ENCODE results near the gene ECI1. TPM values are rescaled to one million over a fixed set of nuclear protein-coding genes. Genes with fewer than 3 reads are reported as not detected.

ECI1 gene
- total and polyA plus RNA-seq, 2 of the 13 experiments (the other 11 are each of a cell fraction or from before 2014, with no cell fraction given) = 82.0 to 102 TPM

DNA sequence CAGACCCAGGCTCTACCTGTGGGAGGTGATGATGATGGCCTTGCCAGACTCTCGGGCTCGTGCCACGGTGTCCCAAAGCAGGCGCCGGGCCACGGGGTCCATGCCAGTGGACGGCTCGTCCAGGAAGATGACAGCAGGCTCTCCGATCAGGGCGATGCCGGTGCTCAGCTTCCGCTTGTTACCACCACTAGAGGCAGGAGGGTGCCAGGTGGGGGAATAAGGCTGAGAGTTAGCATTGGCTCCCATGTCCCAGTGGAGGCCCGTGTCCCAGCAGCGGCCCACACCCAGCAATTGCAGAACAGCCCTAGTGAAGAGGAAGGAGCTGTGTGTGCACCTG lies 26.9 kb upstream of the ECI1 start:
- CTCF ChIA-PET (ENCODE audit: low intra/inter-chr PET ratio, low total read pairs) = no interaction called here
- ATAC-seq = peak; percentile 80
- FAIRE-seq = no peak
- 5% methylated on average over 4 of the region's 14 CpGs for WGBS (ENCODE audit: low lambda C conversion rate)
- in situ Hi-C loops (cut with HindIII; ENCODE audit: extremely low pct_ligation_motif_present, low pct_unique_long_range_greater_than_20kb) = no loop called here
- Histone ChIP-seq H2AFZ (ENCODE audit: low read length) (no peak overlapping the region), H3K27me3 (ENCODE audit: control insufficient read depth in 1 of 2, insufficient read depth in 2 of 2, low read length in 2 of 2) (peaks cover 24 to 68% of the 10 kb centered on the region in 2 experiments), H3K4me2 (ENCODE audit: low read depth, low read length) (peak overlapping the region; percentile 23; the same call in 1 of the 2 replicates), H3K36me3 (replicated peaks in 1 of 2; ENCODE audit: control insufficient read depth in 1 of 2, insufficient read depth in 2 of 2, low read length in 2 of 2) (no peaks in the 10 kb centered on the region), H4K20me1 (ENCODE audit: insufficient read depth, low read length) (no peaks in the 10 kb centered on the region), H3K4me3 (replicated peaks in 1 of 3; ENCODE audit: insufficient read depth in 1 of 3, low read depth in 2 of 3, low read length in 3 of 3) (no peak overlapping the region), H3K9ac (ENCODE audit: insufficient read depth, low read depth, low read length) (no peak overlapping the region), H3K9me3 (ENCODE audit: low read length) (no peaks in the 10 kb centered on the region), H3K79me2 (ENCODE audit: insufficient read depth, low read length) (no peaks in the 10 kb centered on the region), H3K4me1 (ENCODE audit: insufficient read depth, low read length) (peaks cover 27% of the 10 kb centered on the region; the same call in 1 of the 2 replicates), H3K27ac (ENCODE audit: extremely low read length, insufficient read depth, low read length) (no peak overlapping the region)
- POLR2A ChIA-PET = interaction anchor here (1.5 kb wide), 1 partner anchor 26 kb away, joined by 4 read pairs; the partner anchor contains the start of gene ECI1
- no TSS peak for BruUV-seq (replicated peaks)
- intact Hi-C loops (cut with micrococcal nuclease; ENCODE audit: unreplicated experiment) = no loop called here
- peak; percentile 18 for DNase-seq (ENCODE audit: low spot score)
- TF ChIP-seq KDM5A (IDR thresholded peaks at IDR 0.05; ENCODE audit: borderline replicate concordance, low read length) (no peak), MYNN (CRISPR knock-in tag; IDR thresholded peaks at IDR 0.05; ENCODE audit: low read depth) (no peak), HNRNPLL (IDR thresholded peaks at IDR 0.05; ENCODE audit: low read depth, low read length, poor library complexity, severe bottlenecking) (peak; percentile 20), MIXL1 (CRISPR knock-in tag; IDR thresholded peaks at IDR 0.05) (no peak), RCOR2 (CRISPR knock-in tag; IDR thresholded peaks at IDR 0.05) (no peak), STAG1 (CRISPR knock-in tag; IDR thresholded peaks at IDR 0.05) (peak; percentile 43), PHF21A (CRISPR knock-in tag; IDR thresholded peaks at IDR 0.05) (no peak), ZNF629 (CRISPR knock-in tag; conservative IDR thresholded peaks at IDR 0.05) (no peak), NR2F1 (CRISPR knock-in tag; IDR thresholded peaks at IDR 0.05) (no peak), AHR (CRISPR knock-in tag; IDR thresholded peaks at IDR 0.05) (no peak), SSRP1 (CRISPR knock-in tag; IDR thresholded peaks at IDR 0.05) (no peak), MXI1 (IDR thresholded peaks at IDR 0.05; ENCODE audit: borderline replicate concordance, low read depth, low read length) (no peak), CAMTA2 (CRISPR knock-in tag; IDR thresholded peaks at IDR 0.05; ENCODE audit: borderline replicate concordance) (no peak), ZNF552 (CRISPR knock-in tag; IDR thresholded peaks at IDR 0.05; ENCODE audit: borderline replicate concordance) (no peak), RXRB (CRISPR knock-in tag; IDR thresholded peaks at IDR 0.05; ENCODE audit: borderline replicate concordance) (no peak), RAD51 (IDR thresholded peaks at IDR 0.05; ENCODE audit: borderline replicate concordance) (no peak)
- TF ChIP-seq, protein P1, sequence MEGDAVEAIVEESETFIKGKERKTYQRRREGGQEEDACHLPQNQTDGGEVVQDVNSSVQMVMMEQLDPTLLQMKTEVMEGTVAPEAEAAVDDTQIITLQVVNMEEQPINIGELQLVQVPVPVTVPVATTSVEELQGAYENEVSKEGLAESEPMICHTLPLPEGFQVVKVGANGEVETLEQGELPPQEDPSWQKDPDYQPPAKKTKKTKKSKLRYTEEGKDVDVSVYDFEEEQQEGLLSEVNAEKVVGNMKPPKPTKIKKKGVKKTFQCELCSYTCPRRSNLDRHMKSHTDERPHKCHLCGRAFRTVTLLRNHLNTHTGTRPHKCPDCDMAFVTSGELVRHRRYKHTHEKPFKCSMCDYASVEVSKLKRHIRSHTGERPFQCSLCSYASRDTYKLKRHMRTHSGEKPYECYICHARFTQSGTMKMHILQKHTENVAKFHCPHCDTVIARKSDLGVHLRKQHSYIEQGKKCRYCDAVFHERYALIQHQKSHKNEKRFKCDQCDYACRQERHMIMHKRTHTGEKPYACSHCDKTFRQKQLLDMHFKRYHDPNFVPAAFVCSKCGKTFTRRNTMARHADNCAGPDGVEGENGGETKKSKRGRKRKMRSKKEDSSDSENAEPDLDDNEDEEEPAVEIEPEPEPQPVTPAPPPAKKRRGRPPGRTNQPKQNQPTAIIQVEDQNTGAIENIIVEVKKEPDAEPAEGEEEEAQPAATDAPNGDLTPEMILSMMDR (CRISPR knock-in tag; IDR thresholded peaks at IDR 0.05) = peak; percentile 33; the same call in 1 of the 2 replicates
- TF ChIP-seq, protein P2, sequence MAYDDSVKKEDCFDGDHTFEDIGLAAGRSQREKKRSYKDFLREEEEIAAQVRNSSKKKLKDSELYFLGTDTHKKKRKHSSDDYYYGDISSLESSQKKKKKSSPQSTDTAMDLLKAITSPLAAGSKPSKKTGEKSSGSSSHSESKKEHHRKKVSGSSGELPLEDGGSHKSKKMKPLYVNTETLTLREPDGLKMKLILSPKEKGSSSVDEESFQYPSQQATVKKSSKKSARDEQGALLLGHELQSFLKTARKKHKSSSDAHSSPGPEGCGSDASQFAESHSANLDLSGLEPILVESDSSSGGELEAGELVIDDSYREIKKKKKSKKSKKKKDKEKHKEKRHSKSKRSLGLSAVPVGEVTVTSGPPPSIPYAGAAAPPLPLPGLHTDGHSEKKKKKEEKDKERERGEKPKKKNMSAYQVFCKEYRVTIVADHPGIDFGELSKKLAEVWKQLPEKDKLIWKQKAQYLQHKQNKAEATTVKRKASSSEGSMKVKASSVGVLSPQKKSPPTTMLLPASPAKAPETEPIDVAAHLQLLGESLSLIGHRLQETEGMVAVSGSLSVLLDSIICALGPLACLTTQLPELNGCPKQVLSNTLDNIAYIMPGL (CRISPR knock-in tag; IDR thresholded peaks at IDR 0.05; ENCODE audit: borderline replicate concordance in 1 of 2, low read depth in 1 of 2) = no peak
- TF ChIP-seq, protein P3, sequence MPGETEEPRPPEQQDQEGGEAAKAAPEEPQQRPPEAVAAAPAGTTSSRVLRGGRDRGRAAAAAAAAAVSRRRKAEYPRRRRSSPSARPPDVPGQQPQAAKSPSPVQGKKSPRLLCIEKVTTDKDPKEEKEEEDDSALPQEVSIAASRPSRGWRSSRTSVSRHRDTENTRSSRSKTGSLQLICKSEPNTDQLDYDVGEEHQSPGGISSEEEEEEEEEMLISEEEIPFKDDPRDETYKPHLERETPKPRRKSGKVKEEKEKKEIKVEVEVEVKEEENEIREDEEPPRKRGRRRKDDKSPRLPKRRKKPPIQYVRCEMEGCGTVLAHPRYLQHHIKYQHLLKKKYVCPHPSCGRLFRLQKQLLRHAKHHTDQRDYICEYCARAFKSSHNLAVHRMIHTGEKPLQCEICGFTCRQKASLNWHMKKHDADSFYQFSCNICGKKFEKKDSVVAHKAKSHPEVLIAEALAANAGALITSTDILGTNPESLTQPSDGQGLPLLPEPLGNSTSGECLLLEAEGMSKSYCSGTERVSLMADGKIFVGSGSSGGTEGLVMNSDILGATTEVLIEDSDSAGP (CRISPR knock-in tag; IDR thresholded peaks at IDR 0.05; ENCODE audit: borderline replicate concordance) = peak; percentile 22; the same call in 1 of the 2 replicates
- TF ChIP-seq, protein P4, sequence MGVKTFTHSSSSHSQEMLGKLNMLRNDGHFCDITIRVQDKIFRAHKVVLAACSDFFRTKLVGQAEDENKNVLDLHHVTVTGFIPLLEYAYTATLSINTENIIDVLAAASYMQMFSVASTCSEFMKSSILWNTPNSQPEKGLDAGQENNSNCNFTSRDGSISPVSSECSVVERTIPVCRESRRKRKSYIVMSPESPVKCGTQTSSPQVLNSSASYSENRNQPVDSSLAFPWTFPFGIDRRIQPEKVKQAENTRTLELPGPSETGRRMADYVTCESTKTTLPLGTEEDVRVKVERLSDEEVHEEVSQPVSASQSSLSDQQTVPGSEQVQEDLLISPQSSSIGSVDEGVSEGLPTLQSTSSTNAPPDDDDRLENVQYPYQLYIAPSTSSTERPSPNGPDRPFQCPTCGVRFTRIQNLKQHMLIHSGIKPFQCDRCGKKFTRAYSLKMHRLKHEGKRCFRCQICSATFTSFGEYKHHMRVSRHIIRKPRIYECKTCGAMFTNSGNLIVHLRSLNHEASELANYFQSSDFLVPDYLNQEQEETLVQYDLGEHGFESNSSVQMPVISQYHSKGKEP (CRISPR knock-in tag; IDR thresholded peaks at IDR 0.05) = no peak

All from HepG2 (cell line).